AG10803 (cell line): ENCODE measurements around the gene ARRDC1.

Source experiments
- DNase-seq: peaks from one replicate; pipeline ENCODE4 v3.0.0; 2010; ENCODE audit warnings: low read depth
- H3K4me3 ChIP-seq: 2 replicates; pipeline ENCODE4 v1.5.1; 2011; ENCODE audit warnings: mild to moderate bottlenecking, low read length, control low read depth
- TF ChIP-seq, protein P1 (sequence below): conservative IDR thresholded peaks from 2 replicates; pipeline ENCODE4 v1.5.1; 2011; ENCODE audit warnings: mild to moderate bottlenecking, low read length, control low read depth, inconsistent platforms

ARRDC1 gene

DNA sequence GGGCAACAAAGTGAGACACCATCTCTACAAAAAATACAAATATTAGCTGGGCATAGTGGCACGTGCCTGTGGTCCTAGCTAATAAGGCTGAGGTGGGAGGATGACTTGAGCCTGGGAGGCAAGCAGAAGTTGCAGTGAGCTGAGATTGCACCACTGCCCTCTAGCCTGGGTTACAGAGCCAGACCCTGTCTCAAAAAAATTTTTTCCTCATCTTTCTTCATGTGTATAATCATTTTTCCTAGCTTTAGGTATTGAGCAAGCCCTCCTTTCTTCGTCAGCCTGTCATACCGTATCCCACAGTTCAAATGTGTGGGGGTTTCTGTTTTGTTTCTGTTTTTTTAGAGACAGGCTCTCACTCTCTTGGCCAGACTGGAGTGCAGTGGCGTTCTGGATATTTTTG, 54.7 kb downstream of the ARRDC1 start:
- TF ChIP-seq, protein P1, sequence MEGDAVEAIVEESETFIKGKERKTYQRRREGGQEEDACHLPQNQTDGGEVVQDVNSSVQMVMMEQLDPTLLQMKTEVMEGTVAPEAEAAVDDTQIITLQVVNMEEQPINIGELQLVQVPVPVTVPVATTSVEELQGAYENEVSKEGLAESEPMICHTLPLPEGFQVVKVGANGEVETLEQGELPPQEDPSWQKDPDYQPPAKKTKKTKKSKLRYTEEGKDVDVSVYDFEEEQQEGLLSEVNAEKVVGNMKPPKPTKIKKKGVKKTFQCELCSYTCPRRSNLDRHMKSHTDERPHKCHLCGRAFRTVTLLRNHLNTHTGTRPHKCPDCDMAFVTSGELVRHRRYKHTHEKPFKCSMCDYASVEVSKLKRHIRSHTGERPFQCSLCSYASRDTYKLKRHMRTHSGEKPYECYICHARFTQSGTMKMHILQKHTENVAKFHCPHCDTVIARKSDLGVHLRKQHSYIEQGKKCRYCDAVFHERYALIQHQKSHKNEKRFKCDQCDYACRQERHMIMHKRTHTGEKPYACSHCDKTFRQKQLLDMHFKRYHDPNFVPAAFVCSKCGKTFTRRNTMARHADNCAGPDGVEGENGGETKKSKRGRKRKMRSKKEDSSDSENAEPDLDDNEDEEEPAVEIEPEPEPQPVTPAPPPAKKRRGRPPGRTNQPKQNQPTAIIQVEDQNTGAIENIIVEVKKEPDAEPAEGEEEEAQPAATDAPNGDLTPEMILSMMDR, result no peak
- DNase-seq, result no peak
- H3K4me3 ChIP-seq, result no peak overlapping the region

- no peak for DNase-seq
Observed at GRCh38 chr9:137663584-137663983, 58.1 kb downstream of the ARRDC1 start.

GRCh38 chr9:137664676-137665075, 59.2 kb downstream of the ARRDC1 start:
- TF ChIP-seq, protein P1, result no peak
- H3K4me3 ChIP-seq, result no peak overlapping the region
- no peak for DNase-seq

More at GRCh38 chr9:137663584-137663983, 58.1 kb downstream of the ARRDC1 start:
- TF ChIP-seq, protein P1, result no peak
- H3K4me3 ChIP-seq, result no peak overlapping the region
